ENCODE measurements around the gene NRP2. TPM values are rescaled to one million over a fixed set of nuclear protein-coding genes. Genes with fewer than 3 reads are reported as not detected.

Gene NRP2
- total and polyA plus RNA-seq, 2 of the 13 experiments (the other 11 are each of a cell fraction or from before 2014, with no cell fraction given) = 0.65 to 1.4 TPM

- peak; percentile 54 for TF ChIP-seq ARID5B (CRISPR knock-in tag; IDR thresholded peaks at IDR 0.05)
- TF ChIP-seq FOXJ3 (CRISPR knock-in tag; IDR thresholded peaks at IDR 0.05; ENCODE audit: borderline replicate concordance) = peak; percentile 38; the same call in 1 of the 2 replicates
- no peak for TF ChIP-seq ZNF235 (CRISPR knock-in tag; IDR thresholded peaks at IDR 0.05; ENCODE audit: borderline replicate concordance)
- TF ChIP-seq KDM2A (CRISPR knock-in tag; IDR thresholded peaks at IDR 0.05; ENCODE audit: borderline replicate concordance, low read depth) = no peak
- TF ChIP-seq NCOA2 (CRISPR knock-in tag; IDR thresholded peaks at IDR 0.05) = peak; percentile 31; the same call in 1 of the 2 replicates
- 0 out of 4 replicates have a peak, but pooled peaks of 1 of the 2 experiments have one; percentile 8 for TF ChIP-seq NR2F1 (CRISPR knock-in tag; IDR thresholded peaks at IDR 0.05)
- no peak for TF ChIP-seq SOX13 (IDR thresholded peaks at IDR 0.05)
- TF ChIP-seq SOX13 (CRISPR knock-in tag; conservative IDR thresholded peaks at IDR 0.05 in 1 of 2, IDR thresholded peaks at IDR 0.05 in 1 of 2) = 0 out of 4 replicates have a peak, but pooled peaks of 1 of the 2 experiments have one; percentile 15
- peak; percentile 48 for TF ChIP-seq GATAD2A (CRISPR knock-in tag; IDR thresholded peaks at IDR 0.05)
- no peak for TF ChIP-seq ZSCAN31 (CRISPR knock-in tag; IDR thresholded peaks at IDR 0.05; ENCODE audit: low read depth)
- no peak for TF ChIP-seq TFDP2 (CRISPR knock-in tag; IDR thresholded peaks at IDR 0.05)
- TF ChIP-seq THYN1 (CRISPR knock-in tag; IDR thresholded peaks at IDR 0.05; ENCODE audit: borderline replicate concordance, low read depth) = no peak
- TF ChIP-seq CEBPB (IDR thresholded peaks at IDR 0.05; ENCODE audit: borderline replicate concordance, low read depth, low read length) = peak; percentile 66; the same call in 1 of the 2 replicates
- TF ChIP-seq EP300 (IDR thresholded peaks at IDR 0.05; ENCODE audit: low read depth in 2 of 2, low read length in 2 of 2) = peak in 1 of 2 experiments; percentile 5; a peak in 1 of 4 replicates
- TF ChIP-seq EP300 (CRISPR knock-in tag; IDR thresholded peaks at IDR 0.05; ENCODE audit: borderline replicate concordance) = no peak
- no peak for TF ChIP-seq CREM (IDR thresholded peaks at IDR 0.05)
- TF ChIP-seq CREM (CRISPR knock-in tag; IDR thresholded peaks at IDR 0.05) = no peak
- no peak for TF ChIP-seq ZNF207 (IDR thresholded peaks at IDR 0.05; ENCODE audit: borderline replicate concordance)
- TF ChIP-seq GABPB1 (CRISPR knock-in tag; IDR thresholded peaks at IDR 0.05) = no peak; the same call in 1 of the 2 replicates
- 0 out of 2 replicates have a peak, but pooled peaks have one; percentile 36 for TF ChIP-seq PHF21A (CRISPR knock-in tag; IDR thresholded peaks at IDR 0.05)
- TF ChIP-seq HOMEZ (CRISPR knock-in tag; IDR thresholded peaks at IDR 0.05; ENCODE audit: low read depth) = peak; percentile 46; the same call in 1 of the 2 replicates
- TF ChIP-seq ZNF800 (CRISPR knock-in tag; IDR thresholded peaks at IDR 0.05) = no peak
These were observed 44.2 kb downstream of the NRP2 start (continued) for GRCh38 chr2:205726506-205726905.
